Placental pericyte (primary cell): Measurements from ENCODE around the gene LIFR. TPM values are rescaled to one million over a fixed set of nuclear protein-coding genes. Genes with fewer than 3 reads are reported as not detected.

Source experiments
- small RNA-seq: library from RNA; depleted of rRNA; stranded (forward); fragments of <200 nt; gene quantifications from one replicate; pipeline ENCODE3, GENCODE V24; 2012; ENCODE audit warnings: low replicate concordance
- total RNA-seq: library from RNA; depleted of rRNA; stranded (reverse); fragments of >200 nt; gene quantifications from 2 replicates; pipeline ENCODE4 v1.2.3, GENCODE V29; 2012

Gene LIFR, protein sequence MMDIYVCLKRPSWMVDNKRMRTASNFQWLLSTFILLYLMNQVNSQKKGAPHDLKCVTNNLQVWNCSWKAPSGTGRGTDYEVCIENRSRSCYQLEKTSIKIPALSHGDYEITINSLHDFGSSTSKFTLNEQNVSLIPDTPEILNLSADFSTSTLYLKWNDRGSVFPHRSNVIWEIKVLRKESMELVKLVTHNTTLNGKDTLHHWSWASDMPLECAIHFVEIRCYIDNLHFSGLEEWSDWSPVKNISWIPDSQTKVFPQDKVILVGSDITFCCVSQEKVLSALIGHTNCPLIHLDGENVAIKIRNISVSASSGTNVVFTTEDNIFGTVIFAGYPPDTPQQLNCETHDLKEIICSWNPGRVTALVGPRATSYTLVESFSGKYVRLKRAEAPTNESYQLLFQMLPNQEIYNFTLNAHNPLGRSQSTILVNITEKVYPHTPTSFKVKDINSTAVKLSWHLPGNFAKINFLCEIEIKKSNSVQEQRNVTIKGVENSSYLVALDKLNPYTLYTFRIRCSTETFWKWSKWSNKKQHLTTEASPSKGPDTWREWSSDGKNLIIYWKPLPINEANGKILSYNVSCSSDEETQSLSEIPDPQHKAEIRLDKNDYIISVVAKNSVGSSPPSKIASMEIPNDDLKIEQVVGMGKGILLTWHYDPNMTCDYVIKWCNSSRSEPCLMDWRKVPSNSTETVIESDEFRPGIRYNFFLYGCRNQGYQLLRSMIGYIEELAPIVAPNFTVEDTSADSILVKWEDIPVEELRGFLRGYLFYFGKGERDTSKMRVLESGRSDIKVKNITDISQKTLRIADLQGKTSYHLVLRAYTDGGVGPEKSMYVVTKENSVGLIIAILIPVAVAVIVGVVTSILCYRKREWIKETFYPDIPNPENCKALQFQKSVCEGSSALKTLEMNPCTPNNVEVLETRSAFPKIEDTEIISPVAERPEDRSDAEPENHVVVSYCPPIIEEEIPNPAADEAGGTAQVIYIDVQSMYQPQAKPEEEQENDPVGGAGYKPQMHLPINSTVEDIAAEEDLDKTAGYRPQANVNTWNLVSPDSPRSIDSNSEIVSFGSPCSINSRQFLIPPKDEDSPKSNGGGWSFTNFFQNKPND
- 20.3 and 105 TPM in 2 replicates for total RNA-seq

DNA sequence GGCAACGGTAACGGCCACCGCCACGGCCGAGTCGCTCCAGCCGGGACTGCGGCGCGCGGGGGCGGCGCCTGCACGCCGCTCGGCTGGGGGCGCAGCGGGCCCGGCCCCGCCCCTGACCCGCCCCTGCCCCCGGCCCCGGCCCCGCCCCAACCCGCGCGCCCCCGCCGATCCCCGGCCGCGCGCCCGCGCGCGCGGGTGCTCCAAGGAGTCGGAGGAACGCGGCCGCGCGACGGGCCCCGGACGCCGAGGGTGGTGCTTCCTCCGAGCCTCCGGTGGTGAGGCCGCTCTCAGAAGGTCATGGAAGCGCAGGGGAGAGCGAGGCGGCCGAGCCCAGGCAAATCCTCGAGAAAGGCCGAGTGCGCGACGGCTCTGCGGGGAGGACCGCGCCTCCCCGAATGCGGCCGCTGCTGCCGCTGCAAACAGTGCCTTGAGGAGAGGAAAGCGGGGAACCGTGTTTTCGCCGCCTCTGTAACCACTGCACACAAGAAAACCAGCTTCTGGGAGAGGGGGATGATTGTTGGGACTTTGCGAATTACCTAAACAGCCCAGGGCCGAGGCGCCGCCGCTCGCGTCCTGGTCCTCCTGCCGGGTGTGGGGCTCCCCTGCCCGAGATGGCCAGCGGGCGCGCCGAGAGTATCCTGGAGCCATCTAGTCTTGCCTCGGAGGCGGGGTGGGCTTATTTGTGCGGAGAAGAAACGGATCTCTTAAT lies at the start of gene LIFR:
LIFR (minus strand) TSS at position 48 of the 709 bp plus-strand sequence. CDS start 25,999 bp downstream, outside the sequence.

Small RNAs within 50 kb of the gene (small RNA-seq; reads per million reads assigned to genes)
- not detected for gene AC091839.1
- not detected for gene MIR3650
